CD4-positive, alpha-beta memory T cell (primary cell): Measurements from ENCODE around the gene POLD2. TPM values are rescaled to one million over a fixed set of nuclear protein-coding genes. Genes with fewer than 3 reads are reported as not detected.
A peak's percentile ranks its signal among the peaks of the same experiment; 100 is the strongest.

Experiments used
- CTCF ChIA-PET: fragments of 350-600 bp; sonication (Branson Sonifier 250); formaldehyde crosslinking; loops from one replicate; lab custom pipeline; 2021; ENCODE audit warnings: inconsistent platforms; ENCODE audit not compliant: partially characterized antibody; lab: Charles Lee
- POLR2A ChIA-PET: fragments of 350-600 bp; sonication (Branson Sonifier 250); formaldehyde crosslinking; loops from one replicate; lab custom pipeline; 2021; ENCODE audit not compliant: partially characterized antibody; lab: Charles Lee
- DNase-seq, 5 donors: peaks; one replicate each; pipeline versions ENCODE4 v3.0.0 to v3.0.0-alpha.2; 2020 to 2022; ENCODE audit warnings: mixed read lengths in 1 of 5
- H3K27ac ChIP-seq: one replicate; pipeline ENCODE4 v1.7.0; 2013; ENCODE audit warnings: low read depth, low read length
- H3K27me3 ChIP-seq: 2 replicates; pipeline ENCODE4 v1.7.0; 2013; ENCODE audit warnings: mild to moderate bottlenecking, low read length, moderate library complexity; ENCODE audit not compliant: insufficient read depth
- H3K36me3 ChIP-seq: 2 replicates; pipeline ENCODE4 v1.7.0; 2013; ENCODE audit warnings: mild to moderate bottlenecking, low read length, moderate library complexity; ENCODE audit not compliant: insufficient read depth
- H3K4me1 ChIP-seq: 2 replicates; pipeline ENCODE4 v1.7.0; 2013; ENCODE audit warnings: mild to moderate bottlenecking, low read length, moderate library complexity; ENCODE audit not compliant: insufficient read depth
- H3K4me3 ChIP-seq, 2 donors: one replicate each; pipeline ENCODE4 v1.7.0; 2013; ENCODE audit warnings: low read length in 2 of 2, mild to moderate bottlenecking in 1 of 2
- H3K9me3 ChIP-seq, 2 donors: one replicate each; pipeline ENCODE4 v1.7.0; 2013; ENCODE audit warnings: low read length in 2 of 2, control low read depth in 1 of 2; ENCODE audit not compliant: control insufficient read depth in 1 of 2
- H3K27ac Mint-ChIP-seq, 7 donors: one replicate each; pipeline ENCODE4 v1.8.0; 2020 to 2021; ENCODE audit warnings: mixed read lengths in 7 of 7, mild to moderate bottlenecking in 6 of 7, inconsistent platforms in 3 of 7, moderate library complexity in 3 of 7
- H3K27me3 Mint-ChIP-seq, 2 donors: one replicate each; pipeline ENCODE4 v1.8.0; 2020 to 2021; ENCODE audit warnings: mixed read lengths in 2 of 2
- H3K36me3 Mint-ChIP-seq, 2 donors: one replicate each; pipeline ENCODE4 v1.8.0; 2020 to 2021; ENCODE audit warnings: mixed read lengths in 2 of 2, inconsistent platforms in 1 of 2, mild to moderate bottlenecking in 1 of 2
- H3K4me1 Mint-ChIP-seq, 4 donors: one replicate each; pipeline ENCODE4 v1.8.0; 2020 to 2021; ENCODE audit warnings: mixed read lengths in 4 of 4, mild to moderate bottlenecking in 1 of 4
- H3K4me3 Mint-ChIP-seq, 8 donors: one replicate each; pipeline ENCODE4 v1.8.0; 2020 to 2021; ENCODE audit warnings: mixed read lengths in 8 of 8, mild to moderate bottlenecking in 7 of 8, moderate library complexity in 6 of 8, inconsistent platforms in 3 of 8
- H3K9me3 Mint-ChIP-seq, 8 donors: one replicate each; pipeline ENCODE4 v1.8.0; 2020 to 2021; ENCODE audit warnings: mixed read lengths in 8 of 8, mild to moderate bottlenecking in 5 of 8, inconsistent platforms in 3 of 8, moderate library complexity in 1 of 8
- intact Hi-C: fragments of 100-400 bp; cut with micrococcal nuclease; formaldehyde crosslinking; loops from one replicate; pipeline ENCODE4 v1.15.1; 2023
- polyA plus RNA-seq, 2 donors: library from polyadenylated mRNA; unstranded; fragments of 300-500 nt; fragmentation: Illumina TruSeq; gene quantifications; one replicate each; pipeline ENCODE4 v1.2.3, GENCODE V29; 2021
- total RNA-seq, 2 experiments: library from RNA; stranded (reverse); gene quantifications; one replicate each; pipeline ENCODE4 v1.2.3, GENCODE V29; 2021

Gene POLD2
- total and polyA plus RNA-seq, 4 experiments from 2014 or later = 48.7 to 94.4 (median 75.2) TPM

- Histone ChIP-seq H3K36me3 (no peaks in the 10 kb centered on the region), H3K27ac (no peak overlapping the region), H3K4me1 (no peaks in the 10 kb centered on the region), H3K4me3 (no peak overlapping the region), H3K9me3 (no peaks in the 10 kb centered on the region), H3K27me3 (no peaks in the 10 kb centered on the region)
- Mint-ChIP-seq H3K4me3 (no peak overlapping the region), H3K27ac (no peak overlapping the region), H3K36me3 (no peaks in the 10 kb centered on the region), H3K4me1 (no peaks in the 10 kb centered on the region), H3K27me3 (peaks cover 1% of the 10 kb centered on the region in 2 donors), H3K9me3 (no peaks in the 10 kb centered on the region)
- intact Hi-C loops = no loop called here
- CTCF ChIA-PET = no interaction called here
- POLR2A ChIA-PET = no interaction called here
- DNase-seq = no peak
Observed at GRCh38 chr7:44156453-44157010, 33.2 kb upstream of the POLD2 start.

GRCh38 chr7:44155191-44156185 lies 32.1 kb upstream of the POLD2 start:
- Histone ChIP-seq H3K27ac (no peak overlapping the region), H3K27me3 (no peaks in the 10 kb centered on the region), H3K9me3 (no peaks in the 10 kb centered on the region), H3K4me1 (no peaks in the 10 kb centered on the region), H3K36me3 (no peaks in the 10 kb centered on the region), H3K4me3 (no peak overlapping the region)
- ChIA-PET CTCF (no interaction called here), POLR2A (no interaction called here)
- Mint-ChIP-seq H3K36me3 (no peaks in the 10 kb centered on the region), H3K4me1 (no peaks in the 10 kb centered on the region), H3K4me3 (no peak overlapping the region), H3K9me3 (no peaks in the 10 kb centered on the region), H3K27ac (peak overlapping the region in 1 of 7 donors; percentile 35), H3K27me3 (peaks cover 1% of the 10 kb centered on the region in 2 donors)
- no peak for DNase-seq
- intact Hi-C loops = no loop called here

GRCh38 chr7:44154703-44155102 lies 31.4 kb upstream of the POLD2 start:
- H3K4me1 ChIP-seq = no peaks in the 10 kb centered on the region
- Mint-ChIP-seq H3K27ac (no peak overlapping the region), H3K9me3 (no peaks in the 10 kb centered on the region), H3K27me3 (peaks cover 1% of the 10 kb centered on the region in 2 donors), H3K4me3 (no peak overlapping the region), H3K36me3 (no peaks in the 10 kb centered on the region), H3K4me1 (no peaks in the 10 kb centered on the region)
- H3K4me3 ChIP-seq = no peak overlapping the region
- ChIA-PET POLR2A (no interaction called here), CTCF (no interaction called here)
- intact Hi-C loops = no loop called here
- no peak for DNase-seq
- no peaks in the 10 kb centered on the region for H3K9me3 ChIP-seq
- H3K27ac ChIP-seq = no peak overlapping the region
- no peaks in the 10 kb centered on the region for H3K36me3 ChIP-seq
- no peaks in the 10 kb centered on the region for H3K27me3 ChIP-seq

- no peaks in the 10 kb centered on the region for H3K36me3 ChIP-seq
- Mint-ChIP-seq H3K4me1 (no peaks in the 10 kb centered on the region), H3K36me3 (no peaks in the 10 kb centered on the region), H3K9me3 (no peaks in the 10 kb centered on the region), H3K27ac (peak overlapping the region in 1 of 7 donors; percentile 7), H3K4me3 (no peak overlapping the region), H3K27me3 (peaks cover 0 to 1% of the 10 kb centered on the region in 2 donors)
- H3K9me3 ChIP-seq = no peaks in the 10 kb centered on the region
- no peak for DNase-seq
- H3K27ac ChIP-seq = no peak overlapping the region
- ChIA-PET POLR2A (no interaction called here), CTCF (no interaction called here)
- no peaks in the 10 kb centered on the region for H3K27me3 ChIP-seq
- intact Hi-C loops = no loop called here
- no peaks in the 10 kb centered on the region for H3K4me1 ChIP-seq
- H3K4me3 ChIP-seq = no peak overlapping the region
Observed at GRCh38 chr7:44153948-44154335, 30.6 kb upstream of the POLD2 start.

- H3K27me3 Mint-ChIP-seq = peaks cover 0 to 1% of the 10 kb centered on the region in 2 donors
- no peaks in the 10 kb centered on the region for H3K4me1 Mint-ChIP-seq
- no peaks in the 10 kb centered on the region for H3K36me3 Mint-ChIP-seq
- no peak for DNase-seq
- H3K4me3 ChIP-seq = no peak overlapping the region
- H3K27ac Mint-ChIP-seq = no peak overlapping the region
- no peak overlapping the region for H3K4me3 Mint-ChIP-seq
- H3K27ac ChIP-seq = no peak overlapping the region
- no peaks in the 10 kb centered on the region for H3K9me3 Mint-ChIP-seq
- intact Hi-C loops = no loop called here
- POLR2A ChIA-PET = no interaction called here
- H3K4me1 ChIP-seq = no peaks in the 10 kb centered on the region
- H3K9me3 ChIP-seq = no peaks in the 10 kb centered on the region
- CTCF ChIA-PET = no interaction called here
- no peaks in the 10 kb centered on the region for H3K27me3 ChIP-seq
- H3K36me3 ChIP-seq = no peaks in the 10 kb centered on the region
Observed at GRCh38 chr7:44152971-44153947, 29.9 kb upstream of the POLD2 start.

- H3K27me3 Mint-ChIP-seq = peaks cover 0 to 2% of the 10 kb centered on the region in 2 donors
- no peaks in the 10 kb centered on the region for H3K9me3 Mint-ChIP-seq
- H3K27ac Mint-ChIP-seq = no peak overlapping the region
- no peak overlapping the region for H3K27ac ChIP-seq
- no peaks in the 10 kb centered on the region for H3K36me3 ChIP-seq
- no peaks in the 10 kb centered on the region for H3K9me3 ChIP-seq
- peak overlapping the region in 1 of 8 donors; percentile 48 for H3K4me3 Mint-ChIP-seq
- no peaks in the 10 kb centered on the region for H3K27me3 ChIP-seq
- no peaks in the 10 kb centered on the region for H3K36me3 Mint-ChIP-seq
- peaks cover 1% of the 10 kb centered on the region for H3K4me1 ChIP-seq
- no peak for DNase-seq
- intact Hi-C loops = no loop called here
- no peaks in the 10 kb centered on the region for H3K4me1 Mint-ChIP-seq
- CTCF ChIA-PET = interaction anchor here (0.7 kb wide), 1 partner anchor 153 kb away, joined by 3 read pairs; no protein-coding TSS in a partner anchor
- POLR2A ChIA-PET = no interaction called here
- H3K4me3 ChIP-seq = no peak overlapping the region
Observed at GRCh38 chr7:44151956-44152355, 28.6 kb upstream of the POLD2 start.
